HG03064 (cell line): ENCODE data around the gene LRRC4B.
"Not testable (repeated sequence)": the region's sequence is repeated elsewhere in the genome, so short reads cannot be mapped to it uniquely, and the experiment has no call there.

Experiments used
- ATAC-seq: cut with Tn5 transposase; IDR thresholded peaks from one replicate; pipeline ENCODE4 v1.9.1; 2021; ENCODE audit warnings: low read depth; ENCODE audit not compliant: unreplicated experiment

LRRC4B gene

DNA sequence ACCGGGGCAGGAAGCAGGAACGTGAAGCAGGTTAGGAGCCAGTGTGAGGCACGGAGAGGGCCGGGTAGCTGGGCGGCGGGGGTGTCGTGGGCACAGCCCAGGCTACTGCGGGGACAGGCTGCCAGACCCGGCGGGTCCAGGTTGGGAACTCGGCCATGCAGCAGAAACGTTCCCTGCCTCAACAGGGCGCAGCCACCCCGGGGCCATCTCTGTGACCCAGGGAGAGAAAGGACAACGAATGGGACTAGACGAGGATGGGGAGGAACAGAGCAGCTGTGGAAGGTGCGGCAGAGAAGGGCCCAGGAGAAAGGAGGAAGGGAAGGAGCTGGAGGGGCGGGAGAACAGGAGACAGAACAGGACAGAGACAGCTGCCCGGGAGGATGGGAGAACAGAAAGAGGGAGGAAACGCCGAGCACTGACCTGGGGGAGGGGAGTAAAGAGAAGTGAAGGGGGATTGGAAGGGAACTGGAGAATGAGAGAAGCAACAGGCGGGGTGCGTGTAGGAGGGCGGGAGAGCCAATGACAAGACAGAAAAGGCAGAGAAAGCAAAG, 78.7 kb downstream of the LRRC4B start:
- no peak for ATAC-seq

DNA sequence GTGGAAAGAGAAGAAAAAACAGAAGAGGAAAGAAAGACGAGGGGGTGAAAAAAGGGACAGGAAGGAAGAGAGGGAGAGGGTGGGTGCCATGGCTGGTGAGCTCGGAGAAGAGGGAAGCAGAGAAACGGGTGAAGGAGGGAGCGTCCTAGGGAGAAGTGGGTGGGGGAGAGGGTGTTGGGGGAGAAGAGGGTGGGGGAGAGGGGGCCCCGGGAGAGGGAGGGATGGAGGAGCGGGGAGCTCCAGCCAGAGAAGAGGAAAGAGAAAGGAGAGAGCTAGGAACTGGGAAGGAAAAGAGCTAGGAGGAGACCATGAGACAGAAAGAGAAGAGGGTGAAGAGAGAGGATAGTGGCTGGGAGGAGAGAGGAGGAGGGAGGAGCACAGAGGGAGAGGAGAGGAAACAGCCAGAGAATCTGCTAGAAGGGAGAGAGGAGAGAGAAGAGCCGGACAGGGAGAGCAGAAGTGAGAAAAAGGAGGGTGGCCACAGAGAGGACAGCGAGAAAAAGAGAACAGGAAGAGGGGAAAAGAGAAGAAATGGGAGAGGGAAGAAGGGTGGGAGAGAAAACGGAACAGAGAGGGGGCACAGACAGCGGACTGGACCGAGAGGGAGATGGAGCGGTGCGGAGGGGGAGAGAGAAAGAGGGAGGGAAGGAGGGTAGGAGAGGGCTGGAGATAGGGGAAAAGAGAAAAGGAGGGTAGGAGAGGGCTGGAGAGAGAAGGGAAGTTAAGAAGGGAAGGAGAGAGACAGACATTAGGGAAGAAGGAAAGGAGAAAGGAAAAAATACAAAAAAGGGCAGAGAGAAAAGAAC, 79.6 kb downstream of the LRRC4B start:
- no peak for ATAC-seq

GRCh38 chr19:50486823-50487515, 81.3 kb downstream of the LRRC4B start:
- ATAC-seq = no peak

GRCh38 chr19:50485284-50485955, 82.8 kb downstream of the LRRC4B start:
- ATAC-seq = no peak

DNA sequence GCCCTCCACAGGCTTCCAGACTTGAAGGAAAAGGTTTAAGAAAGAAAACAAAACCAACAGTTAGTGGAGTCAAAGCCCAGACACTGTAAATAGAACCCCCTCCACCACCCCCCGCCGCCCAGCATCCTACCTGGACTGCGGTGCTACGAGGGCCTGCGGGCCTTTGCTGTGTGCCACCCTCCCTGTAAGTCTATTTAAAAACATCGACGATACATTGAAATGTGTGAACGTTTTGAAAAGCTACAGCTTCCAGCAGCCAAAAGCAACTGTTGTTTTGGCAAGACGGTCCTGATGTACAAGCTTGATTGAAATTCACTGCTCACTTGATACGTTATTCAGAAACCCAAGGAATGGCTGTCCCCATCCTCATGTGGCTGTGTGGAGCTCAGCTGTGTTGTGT, 85.3 kb downstream of the LRRC4B start:
- ATAC-seq = no peak

DNA sequence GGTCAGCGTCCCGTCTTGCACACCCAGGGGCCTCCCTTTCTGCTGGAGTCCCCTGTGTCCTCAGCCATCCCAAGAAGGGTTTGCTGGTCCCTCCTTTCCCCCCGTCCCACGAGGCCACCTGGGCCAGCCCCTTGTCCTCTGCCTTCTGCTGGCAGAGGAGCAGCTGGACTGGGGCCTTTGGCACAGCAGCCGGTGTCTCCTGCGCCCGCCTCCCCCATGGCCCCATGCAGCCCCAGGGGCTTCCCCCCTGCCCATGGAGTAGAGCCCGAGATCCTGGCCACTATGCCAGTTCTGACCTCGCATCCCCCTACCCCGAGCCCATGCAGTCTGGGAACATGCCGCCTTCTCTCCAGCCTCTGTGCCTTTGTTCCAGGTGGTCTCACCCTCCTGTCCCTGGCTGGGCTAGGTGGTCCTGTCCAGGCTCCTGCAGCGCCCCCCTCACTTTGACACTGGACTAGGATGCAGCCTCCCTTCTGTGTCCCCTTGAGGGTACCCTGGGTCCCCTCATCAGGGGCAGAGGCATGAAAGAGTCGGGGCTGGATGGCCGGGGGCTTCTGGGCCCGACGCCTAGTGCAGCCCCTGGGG, 85.9 kb downstream of the LRRC4B start:
- no peak for ATAC-seq

GRCh38 chr19:50481351-50482149, 86.7 kb downstream of the LRRC4B start:
- no peak for ATAC-seq

- ATAC-seq = no peak
These were observed 87.7 kb downstream of the LRRC4B start for GRCh38 chr19:50480281-50481111.

DNA sequence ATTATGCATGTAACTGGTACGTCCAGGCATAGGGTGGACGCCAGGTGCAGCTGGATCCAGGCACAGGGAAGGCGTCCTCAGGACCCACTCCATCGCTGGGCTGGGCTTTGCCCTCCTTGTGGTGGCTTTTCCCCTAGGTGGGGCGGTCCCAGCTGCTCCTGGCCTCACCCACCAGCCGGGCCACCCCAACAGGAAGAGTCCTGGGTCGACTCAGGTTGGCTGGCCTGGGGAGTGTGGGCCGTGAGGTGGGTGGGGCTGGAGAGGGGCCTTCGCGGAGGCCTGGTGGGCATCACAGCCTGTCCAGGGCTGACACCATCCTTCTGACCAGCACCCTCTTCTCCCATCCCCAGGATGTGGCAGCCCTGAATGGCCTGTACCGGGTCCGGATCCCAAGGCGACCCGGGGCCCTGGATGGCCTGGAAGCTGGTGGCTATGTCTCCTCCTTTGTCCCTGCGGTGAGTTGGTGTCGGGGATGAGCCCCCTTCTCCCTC, 88.4 kb downstream of the LRRC4B start:
- no peak for ATAC-seq

- ATAC-seq = no peak
These were observed 89.1 kb downstream of the LRRC4B start for GRCh38 chr19:50478901-50479715.

GRCh38 chr19:50477751-50478515, 90.3 kb downstream of the LRRC4B start:
- no peak for ATAC-seq

DNA sequence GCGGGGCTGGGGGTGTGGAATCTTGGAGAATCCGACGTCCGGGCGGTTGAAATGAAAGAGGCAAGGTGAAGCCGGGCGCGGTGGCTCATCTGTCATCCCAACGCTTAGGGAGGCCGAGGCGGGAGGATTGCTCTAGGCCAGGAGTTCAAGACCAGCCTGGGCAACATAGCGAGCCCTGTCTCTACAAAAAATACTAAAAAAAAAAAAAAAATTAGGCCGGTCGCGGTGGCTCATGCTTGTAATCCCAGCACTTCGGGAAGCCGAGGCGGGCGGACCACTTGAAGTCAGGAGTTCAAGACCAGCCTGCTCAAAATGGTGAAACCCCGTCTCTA, 91.4 kb downstream of the LRRC4B start:
- no peak for ATAC-seq

- peak; percentile 61 for ATAC-seq
These were observed 91.9 kb downstream of the LRRC4B start, which contains the start of the genes EMC10 and GARIN5A for GRCh38 chr19:50476224-50476906. Gene EMC10 (plus strand): TSS chr19:50476507. CDS start chr19:50476545, 38 bp downstream. Gene GARIN5A (minus strand): TSS chr19:50476848. CDS start chr19:50476388, 460 bp downstream.

DNA sequence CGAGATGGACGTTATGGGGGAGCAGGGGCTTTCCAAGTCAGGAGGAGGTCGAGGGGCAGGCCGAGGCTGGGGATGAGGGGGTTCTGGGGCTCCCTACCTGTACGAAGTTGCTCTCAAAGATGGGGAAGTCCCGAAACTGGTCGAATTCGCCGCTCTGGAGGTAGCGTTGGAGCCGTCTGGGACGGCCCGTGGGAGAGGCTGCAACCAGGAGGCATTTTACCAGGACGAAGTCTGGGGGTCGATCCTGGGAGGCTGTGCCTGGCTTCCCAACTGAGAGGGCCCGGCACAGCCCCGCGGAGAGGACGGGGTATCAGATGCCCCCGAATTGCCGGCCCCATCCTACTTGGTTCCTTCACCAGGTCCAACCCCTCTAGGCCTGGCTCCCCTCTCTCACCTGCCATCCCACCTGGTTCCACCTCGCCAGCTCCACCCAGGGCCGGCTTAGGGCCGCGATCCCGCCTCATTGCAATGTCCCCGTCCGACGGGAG, 92.5 kb downstream of the LRRC4B start:
- no peak for ATAC-seq

GRCh38 chr19:50475101-50475568, 93.1 kb downstream of the LRRC4B start:
- no peak for ATAC-seq

DNA sequence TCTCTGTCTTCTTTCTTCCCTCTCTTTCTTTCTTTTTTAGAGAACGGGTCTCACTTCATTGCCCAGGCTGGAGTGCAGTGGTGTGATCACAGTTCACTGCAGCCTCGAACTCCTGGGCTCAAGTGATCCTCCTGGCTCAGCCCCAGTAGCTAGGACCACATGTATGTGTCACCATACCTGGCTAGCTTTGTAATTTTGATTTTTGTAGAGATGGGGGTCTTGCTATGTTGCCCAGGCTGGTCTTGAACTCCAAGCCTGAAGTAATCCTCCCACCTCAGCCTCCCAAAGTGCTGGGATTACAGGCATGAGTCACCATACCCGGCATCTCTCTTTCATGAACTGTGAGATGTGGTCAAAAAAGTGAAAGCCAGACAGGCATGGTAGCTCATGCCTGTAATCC, 94.9 kb downstream of the LRRC4B start:
- not testable (repeated sequence) for ATAC-seq
